GM18861 (cell line): Measurements from ENCODE around the gene SPATA4.

Source experiments
- ATAC-seq: cut with Tn5 transposase; IDR thresholded peaks from one replicate; pipeline ENCODE4 v1.9.1; 2021; ENCODE audit not compliant: unreplicated experiment

SPATA4 gene

GRCh38 chr4:176189891-176190795 lies 5.2 kb downstream of the SPATA4 start:
- ATAC-seq: no peak

GRCh38 chr4:176188654-176189053 lies 6.7 kb downstream of the SPATA4 start:
- no peak for ATAC-seq

- no peak for ATAC-seq
Measured at GRCh38 chr4:176187624-176188023, 7.8 kb downstream of the SPATA4 start.

GRCh38 chr4:176186671-176187395 lies 8.6 kb downstream of the SPATA4 start:
- ATAC-seq: no peak

- ATAC-seq: no peak
Measured at GRCh38 chr4:176186067-176186466, 9.3 kb downstream of the SPATA4 start.

- no peak for ATAC-seq
Measured at GRCh38 chr4:176185051-176185450, 10.3 kb downstream of the SPATA4 start.

GRCh38 chr4:176163041-176163440 lies 32.3 kb downstream of the SPATA4 start:
- no peak for ATAC-seq

- no peak for ATAC-seq
Measured at GRCh38 chr4:176156656-176157055, 38.7 kb downstream of the SPATA4 start.

- no peak for ATAC-seq
Measured at GRCh38 chr4:176153124-176153523, 42.3 kb downstream of the SPATA4 start.

- ATAC-seq: no peak
Measured at GRCh38 chr4:176150704-176151103, 44.7 kb downstream of the SPATA4 start.

- no peak for ATAC-seq
Measured at GRCh38 chr4:176150356-176150682, 45.1 kb downstream of the SPATA4 start.

GRCh38 chr4:176149680-176150355 lies 45.6 kb downstream of the SPATA4 start:
- ATAC-seq: no peak

GRCh38 chr4:176142253-176142652 lies 53.1 kb downstream of the SPATA4 start:
- no peak for ATAC-seq

GRCh38 chr4:176139518-176139917 lies 55.9 kb downstream of the SPATA4 start:
- ATAC-seq: no peak

- no peak for ATAC-seq
Measured at GRCh38 chr4:176137631-176138030, 57.8 kb downstream of the SPATA4 start.

- no peak for ATAC-seq
Measured at GRCh38 chr4:176134670-176135069, 60.7 kb downstream of the SPATA4 start.
